Ovary (tissue), 10 donors: ENCODE results near the gene TUBGCP5. TPM values are rescaled to one million over a fixed set of nuclear protein-coding genes. Genes with fewer than 3 reads are reported as not detected.
"Not testable (repeated sequence)": the region's sequence is repeated elsewhere in the genome, so short reads cannot be mapped to it uniquely, and the experiment has no call there.

Experiments
- DNase-seq, 5 donors: peaks; one replicate each; pipeline ENCODE4 v3.0.0-alpha.2; 2019 to 2020
- H3K27ac ChIP-seq, 2 donors: fragments of 200-600 bp; one replicate each; pipeline versions ENCODE4 v1.5.1 to v1.8.0; 2019 to 2022
- H3K27me3 ChIP-seq: fragments of 200-600 bp; one replicate; pipeline ENCODE4 v1.8.0; 2022
- H3K36me3 ChIP-seq: fragments of 200-600 bp; sonication (generic); one replicate; pipeline ENCODE4 v1.5.1; 2019
- H3K4me1 ChIP-seq: one replicate; pipeline ENCODE4 v1.8.1; 2013; ENCODE audit warnings: mild to moderate bottlenecking, moderate library complexity; ENCODE audit not compliant: insufficient read depth
- H3K4me3 ChIP-seq: fragments of 200-600 bp; sonication (generic); one replicate; pipeline ENCODE4 v1.5.1; 2017
- H3K9me3 ChIP-seq, 2 donors: fragments of 200-600 bp in 1 of 2; sonication (generic) in 1 of 2; one replicate each; pipeline versions ENCODE4 v1.5.1 to v1.8.1; 2013 to 2019; ENCODE audit warnings: mild to moderate bottlenecking in 1 of 2, moderate library complexity in 1 of 2
- CTCF ChIP-seq, 3 donors: fragments of 450-650 bp in 2 of 3; fragments of 200-600 bp in 1 of 3; IDR thresholded peaks; one replicate each; pipeline versions ENCODE4 v1.5.1 to v1.8.0; 2016 to 2022; ENCODE audit warnings: antibody characterized with exemption in 3 of 3, mild to moderate bottlenecking in 1 of 3
- EP300 ChIP-seq: sonication (generic); formaldehyde crosslinking; IDR thresholded peaks from one replicate; pipeline ENCODE4 v1.6.1; 2017; ENCODE audit warnings: antibody characterized with exemption
- POLR2A ChIP-seq: fragments of 450-650 bp; IDR thresholded peaks from one replicate; pipeline ENCODE4 v1.6.1; 2017; ENCODE audit warnings: antibody characterized with exemption, mild to moderate bottlenecking, moderate library complexity
- WGBS, 3 donors: extraction: QIAGEN DNeasy Blood & Tissue Kit in 1 of 3; methylation state at CpG; one replicate each; pipeline versions ENCODE4 v1.1.5 to v1.1.7; 2013 to 2017; 5-methylcytosine and 5-hydroxymethylcytosine counted together
- intact Hi-C, 4 donors: fragments of 100-400 bp; cut with DNase I; formaldehyde crosslinking; loops; one replicate each; pipeline versions ENCODE4 v1.11.0 to v1.15.1; 2022 to 2023
- long read RNA-seq, 3 donors: library from polyadenylated mRNA in 2 of 3; unstranded in 2 of 3; transcript quantifications; one replicate each; pipeline ENCODE4 v2.0.0 and lab custom pipeline, GENCODE V29; 2021 to 2026
- polyA plus RNA-seq, 2 donors: library from polyadenylated mRNA; stranded (reverse); fragments of 200-250 nt in 1 of 2; fragments of 350-450 nt in 1 of 2; fragmentation: Illumina TruSeq in 1 of 2; extraction: RNeasy Lipid Tissue Mini Kit (QIAGEN cat#74804) in 1 of 2; gene quantifications; one replicate each; pipeline ENCODE4 v1.2.3, GENCODE V29; 2013 to 2014
- total RNA-seq, 7 donors: library from RNA; depleted of rRNA in 2 of 7; stranded (reverse); fragments of >200 nt in 2 of 7; fragmentation: NEBNext Ultra II Directional in 3 of 7; extraction: Animal tissue kit (Norgen Biotek cat#: 25700) in 3 of 7; gene quantifications; one replicate each; pipeline versions ENCODE4 v1.1.0 to v1.2.4, GENCODE V29; 2016 to 2023
- donor health status: DM: no; HTN: no; CAD: no; lungs with moderate emphysema.
- donor health status: DM: no; HTN: no; CAD: no.
- donor health status: Bipolar disorder and iron deficiency.
- donor health status: DM: yes; HTN: yes; CAD: no.
- donor health status: DM: no; HTN: no; CAD: no.
- donor health status: DM: yes; HTN: yes; CAD: no.

TUBGCP5 gene
- total RNA-seq (10 to 100 TPM; 10.2 to 25.6 (median 16.4) TPM), polyA plus RNA-seq (10 to 100 TPM in 1 of 2 donors, 1 to 10 TPM in 1; 8.5 to 14.4 TPM)
- long read RNA-seq, donor 1, partial matches to known transcripts = 29 of 47 reads
- long read RNA-seq, donor 1, other reads (novel, unspliced or antisense) = 17 of 47 reads
- long read RNA-seq, donor 2, transcript TUBGCP5-205 (23 exons, 3,849 nt) = major isoform, 6 of 6 reads
- long read RNA-seq, donor 2, partial matches to known transcripts = 0 of 6 reads
- long read RNA-seq, donor 2, other reads (novel, unspliced or antisense) = 0 of 6 reads
- long read RNA-seq, donor 3, transcript TUBGCP5-205 (23 exons, 3,849 nt) = major isoform, 6 of 14 reads
- long read RNA-seq, donor 3, partial matches to known transcripts = 3 of 14 reads
- long read RNA-seq, donor 3, other reads (novel, unspliced or antisense) = 5 of 14 reads

GRCh38 chr15:23039143-23039916 lies at the start of gene TUBGCP5:
Gene TUBGCP5, minus strand, starts transcription at chr15:23039569. Its CDS starts 26 bp downstream, at chr15:23039543.
- Histone ChIP-seq H3K27ac (peak within 1 kb of the TSS; percentile 48 to 60), H3K4me1 (peaks cover 1% of the 10 kb centered on the region), H3K4me3 (peak within 1 kb of the TSS; percentile 69), H3K36me3 (no peaks in the 10 kb centered on the region), H3K9me3 (no peaks in the 10 kb centered on the region), H3K27me3 (no peaks in the 10 kb centered on the region)
- DNase-seq = peak; percentile 97 to 99 (median 98)
- intact Hi-C loops = loop anchor here in 2 of 4 donors (10.0 kb wide), 2 partner anchors 75 to 85 kb away; no protein-coding TSS in a partner anchor
- WGBS, 3 donors = 0 to 2% (median 1%) methylated on average over 48 to 92 of the region's 92 CpGs
- TF ChIP-seq POLR2A = peak; percentile 69
- no peak for TF ChIP-seq EP300
- peak; percentile 40 to 71 (median 67) for TF ChIP-seq CTCF (IDR thresholded peaks at IDR 0.05)

GRCh38 chr15:23083115-23083514 lies 43.7 kb upstream of the TUBGCP5 start:
- H3K9me3 ChIP-seq = no peaks in the 10 kb centered on the region
- TF ChIP-seq POLR2A = no peak
- no peak for TF ChIP-seq EP300
- TF ChIP-seq CTCF (IDR thresholded peaks at IDR 0.05) = no peak
- intact Hi-C loops = no loop called here
- DNase-seq = no peak
- no peaks in the 10 kb centered on the region for H3K4me1 ChIP-seq
- H3K27ac ChIP-seq = no peak overlapping the region
- WGBS, 3 donors = 80 to 100% (median 86%) methylated on average over 1 of the region's 1 CpG
- H3K27me3 ChIP-seq = no peaks in the 10 kb centered on the region
- H3K4me3 ChIP-seq = no peak overlapping the region
- H3K36me3 ChIP-seq = no peaks in the 10 kb centered on the region

- intact Hi-C loops, H3K36me3 ChIP-seq, H3K9me3 ChIP-seq, H3K27me3 ChIP-seq, H3K27ac ChIP-seq, DNase-seq, H3K4me3 ChIP-seq, H3K4me1 ChIP-seq: not testable (repeated sequence)
- 57 to 71% (median 67%) methylated on average over 8 of the region's 8 CpGs for WGBS, 3 donors
Observed at GRCh38 chr15:23081996-23082737, 42.8 kb upstream of the TUBGCP5 start.

GRCh38 chr15:23081271-23081670 lies 41.9 kb upstream of the TUBGCP5 start:
- Histone ChIP-seq H3K36me3 (no peaks in the 10 kb centered on the region), H3K9me3 (no peaks in the 10 kb centered on the region), H3K4me3 (no peak overlapping the region), H3K27ac (no peak overlapping the region), H3K4me1 (no peaks in the 10 kb centered on the region), H3K27me3 (no peaks in the 10 kb centered on the region)
- 69 to 79% (median 70%) methylated on average over 3 of the region's 3 CpGs for WGBS, 3 donors
- TF ChIP-seq POLR2A (no peak), EP300 (no peak), CTCF (IDR thresholded peaks at IDR 0.05) (no peak)
- no peak for DNase-seq
- intact Hi-C loops = no loop called here
